GM19324 (cell line): ENCODE measurements around the gene CPSF4.
"Not testable (repeated sequence)": the region's sequence is repeated elsewhere in the genome, so short reads cannot be mapped to it uniquely, and the experiment has no call there.

Experiments
- ATAC-seq: cut with Tn5 transposase; IDR thresholded peaks from one replicate; pipeline ENCODE4 v1.9.1; 2021; ENCODE audit warnings: mild to moderate bottlenecking, moderate library complexity; ENCODE audit not compliant: unreplicated experiment, low FRiP score

CPSF4 gene

DNA sequence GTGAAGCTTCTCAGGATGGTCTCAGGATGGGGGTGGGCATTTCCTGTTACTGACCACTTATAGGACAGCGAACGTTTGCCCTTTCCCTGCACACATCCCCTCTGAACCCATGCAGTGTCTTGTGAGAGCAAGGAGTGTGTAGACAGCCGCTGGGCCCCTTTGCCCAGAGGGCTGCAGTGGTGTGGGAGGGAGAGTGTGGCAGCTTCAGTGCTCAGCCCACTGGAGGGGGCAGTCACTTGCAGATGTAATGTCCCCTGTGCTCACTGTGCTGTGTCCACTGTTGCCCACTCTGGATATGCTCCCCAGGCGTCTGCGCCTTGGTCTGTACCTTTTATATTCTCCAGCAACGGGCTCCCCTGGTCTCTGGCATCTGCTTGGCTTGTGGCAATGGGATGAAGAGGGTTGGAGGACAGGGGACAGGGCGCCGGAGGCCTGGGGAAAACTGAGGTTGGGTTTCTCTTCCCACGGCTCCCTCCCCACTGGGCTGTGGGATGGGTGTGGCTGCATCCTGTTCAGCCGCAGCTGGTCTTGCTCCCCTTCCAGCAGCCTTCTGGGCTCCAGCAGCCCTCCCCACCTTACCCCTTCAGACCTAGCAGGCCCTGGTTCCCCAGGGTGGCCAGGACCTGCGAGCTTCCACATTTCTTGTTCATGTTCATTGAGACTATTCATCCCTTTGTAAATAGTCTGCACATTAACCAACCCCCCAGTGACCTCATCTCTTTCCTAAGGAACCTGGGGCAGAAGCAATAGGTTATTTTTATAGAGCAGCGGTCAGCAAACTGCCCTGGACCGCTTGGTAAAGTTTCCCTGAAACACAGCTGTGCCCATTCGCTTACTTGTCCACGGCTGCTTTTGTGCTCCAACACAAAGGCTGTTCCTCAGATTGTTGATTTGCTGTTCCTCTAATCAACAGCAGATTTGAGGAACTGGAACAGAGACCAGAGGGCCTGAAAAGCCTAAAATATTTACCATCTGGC is 40.0 kb downstream of the CPSF4 start:
- no peak for ATAC-seq

DNA sequence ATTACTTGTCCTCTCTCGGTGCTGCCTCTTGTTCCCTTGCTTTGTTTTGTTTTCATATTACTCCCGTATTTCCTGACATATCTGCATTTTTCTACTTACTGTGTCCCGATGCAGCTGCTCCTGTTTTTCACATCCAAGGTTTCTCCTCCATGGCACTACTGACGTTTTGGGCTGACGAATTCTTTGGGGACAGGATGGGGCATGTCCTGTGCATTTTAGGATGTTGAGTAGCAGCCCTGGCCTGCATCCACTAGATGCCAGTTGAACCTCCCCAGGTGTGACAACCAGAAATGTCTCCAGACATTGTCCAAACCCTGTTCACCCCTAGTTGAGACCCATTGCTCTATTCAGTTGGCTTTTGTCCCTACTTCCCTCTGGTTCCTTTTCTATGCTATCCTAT is 46.4 kb downstream of the CPSF4 start:
- ATAC-seq = no peak

DNA sequence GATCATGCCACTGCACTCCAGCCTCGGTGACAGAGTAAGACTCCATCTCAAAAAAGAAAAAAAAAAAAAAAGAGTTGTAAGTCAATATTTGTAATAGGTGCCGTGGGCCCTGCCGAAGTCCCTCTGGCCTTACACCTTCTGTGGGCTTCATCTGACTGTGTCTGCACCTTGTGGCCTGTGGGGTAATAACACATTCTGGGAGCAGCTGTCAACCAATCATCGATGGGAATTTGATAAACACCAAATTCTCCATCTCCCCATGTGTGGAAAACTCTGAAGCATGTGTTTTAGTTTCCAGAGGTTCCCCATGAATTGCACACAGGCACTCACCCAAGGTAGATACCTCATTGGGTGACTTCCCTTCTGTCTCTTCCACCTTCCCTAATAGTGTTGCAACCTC is 50.5 kb downstream of the CPSF4 start:
- no peak for ATAC-seq

DNA sequence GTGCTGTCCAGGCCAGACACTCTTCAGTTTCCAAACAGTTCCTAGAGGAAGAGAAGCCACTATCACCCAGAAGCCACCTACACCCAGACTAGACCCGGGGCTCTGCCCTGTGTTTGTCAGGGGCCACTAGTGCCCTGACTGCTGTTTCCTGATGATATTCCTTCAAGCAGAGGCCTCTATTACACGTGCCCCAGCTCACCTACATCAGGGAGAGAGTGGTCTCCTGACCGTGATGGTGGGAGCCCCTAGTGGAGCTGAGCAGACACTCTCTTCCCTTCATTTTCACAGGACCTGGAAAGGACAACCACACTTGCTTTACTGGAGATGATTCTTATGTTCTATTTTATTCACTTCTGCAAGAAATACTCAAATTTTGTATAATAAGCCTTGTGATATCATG is 52.1 kb downstream of the CPSF4 start:
- ATAC-seq = no peak

DNA sequence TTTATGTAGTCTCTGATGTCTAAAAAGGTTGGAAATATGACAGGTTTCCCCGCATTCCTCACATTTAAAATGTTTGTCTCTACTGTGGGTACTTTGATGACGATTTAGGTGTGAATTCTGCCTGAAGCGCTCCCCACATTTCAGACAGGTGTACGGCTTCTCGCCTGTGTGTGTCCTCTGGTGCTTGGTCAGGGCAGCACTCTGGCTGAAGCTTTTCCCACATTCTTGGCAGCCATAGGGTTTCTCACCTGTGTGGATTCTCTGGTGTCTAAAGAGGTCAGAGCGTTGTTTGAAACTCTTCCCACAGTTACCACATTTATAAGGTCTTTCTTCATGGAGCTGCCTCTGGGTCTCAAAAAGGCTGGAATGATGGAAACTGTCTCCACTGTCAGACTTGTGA is 55.1 kb downstream of the CPSF4 start:
- no peak for ATAC-seq

DNA sequence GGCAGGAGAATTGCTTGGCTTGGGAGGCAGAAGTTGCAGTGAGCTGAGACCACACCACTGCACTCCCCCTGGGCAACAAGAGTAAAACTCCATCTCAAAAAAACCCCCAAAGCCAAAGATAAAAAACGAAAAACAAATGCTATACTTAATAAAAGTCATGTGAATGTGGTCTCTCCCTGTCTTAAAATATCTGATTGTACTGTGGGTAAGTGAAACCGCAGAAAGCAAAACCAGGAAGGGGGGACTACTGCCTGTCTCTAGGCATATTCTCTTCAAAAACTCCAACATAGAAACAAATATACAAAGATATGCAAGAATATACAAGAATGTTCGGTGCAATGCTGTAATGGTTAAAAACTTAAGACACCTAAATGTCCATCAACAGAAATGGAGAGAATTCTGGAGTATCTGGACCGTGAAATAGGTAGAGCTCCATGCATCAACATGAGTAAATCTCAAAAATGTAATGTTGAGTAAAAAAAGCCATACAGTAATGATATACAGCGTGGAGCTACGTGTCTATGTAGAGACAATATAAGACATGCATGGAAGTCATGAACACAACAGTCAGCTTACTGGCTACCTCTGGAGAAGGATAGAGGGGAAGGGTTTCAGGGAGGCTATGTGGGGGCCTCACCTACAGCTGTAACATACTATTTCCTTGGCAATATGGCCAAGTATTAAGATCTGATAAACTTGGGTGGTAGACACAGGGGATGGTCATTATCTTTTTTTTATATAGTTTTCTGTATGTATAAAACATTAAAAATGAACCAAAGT is 59.2 kb downstream of the CPSF4 start:
- ATAC-seq = no peak

DNA sequence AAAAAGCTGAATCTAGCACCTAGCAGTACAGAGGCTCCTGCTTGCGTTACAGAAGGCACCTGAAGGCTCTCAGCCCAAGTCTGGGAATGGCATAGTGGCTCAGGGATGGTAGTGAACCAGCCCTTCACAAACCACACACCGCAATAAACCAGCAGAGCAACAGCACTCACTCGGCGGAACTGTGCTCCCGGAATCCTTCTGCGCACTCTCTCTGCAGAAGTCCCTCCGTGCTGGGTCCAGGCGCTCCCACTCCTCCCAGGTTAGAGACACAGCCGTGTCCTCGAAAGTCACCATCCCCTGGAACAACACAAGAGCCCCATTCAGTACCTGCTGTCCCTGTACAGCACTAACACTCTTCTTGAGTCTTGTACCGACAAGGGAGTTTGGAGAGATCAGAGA is 59.8 kb downstream of the CPSF4 start:
- ATAC-seq = no peak

DNA sequence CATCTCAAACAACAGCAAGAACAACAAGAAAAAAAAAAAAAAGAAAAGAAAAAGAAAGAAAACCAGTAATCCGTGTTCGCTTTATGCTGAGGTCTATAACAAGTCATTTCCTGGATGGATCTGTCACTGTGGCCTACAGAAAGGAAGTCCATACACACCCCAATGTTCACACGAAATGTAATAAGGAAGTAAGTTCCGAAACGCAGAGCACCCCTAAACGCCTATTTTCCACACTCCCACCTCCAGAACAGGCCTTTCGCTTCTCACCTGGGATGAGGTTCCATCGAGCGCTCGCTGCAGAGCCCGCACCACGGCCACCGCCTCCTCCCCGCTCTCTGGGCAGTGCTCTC is 60.6 kb downstream of the CPSF4 start:
- no peak for ATAC-seq

DNA sequence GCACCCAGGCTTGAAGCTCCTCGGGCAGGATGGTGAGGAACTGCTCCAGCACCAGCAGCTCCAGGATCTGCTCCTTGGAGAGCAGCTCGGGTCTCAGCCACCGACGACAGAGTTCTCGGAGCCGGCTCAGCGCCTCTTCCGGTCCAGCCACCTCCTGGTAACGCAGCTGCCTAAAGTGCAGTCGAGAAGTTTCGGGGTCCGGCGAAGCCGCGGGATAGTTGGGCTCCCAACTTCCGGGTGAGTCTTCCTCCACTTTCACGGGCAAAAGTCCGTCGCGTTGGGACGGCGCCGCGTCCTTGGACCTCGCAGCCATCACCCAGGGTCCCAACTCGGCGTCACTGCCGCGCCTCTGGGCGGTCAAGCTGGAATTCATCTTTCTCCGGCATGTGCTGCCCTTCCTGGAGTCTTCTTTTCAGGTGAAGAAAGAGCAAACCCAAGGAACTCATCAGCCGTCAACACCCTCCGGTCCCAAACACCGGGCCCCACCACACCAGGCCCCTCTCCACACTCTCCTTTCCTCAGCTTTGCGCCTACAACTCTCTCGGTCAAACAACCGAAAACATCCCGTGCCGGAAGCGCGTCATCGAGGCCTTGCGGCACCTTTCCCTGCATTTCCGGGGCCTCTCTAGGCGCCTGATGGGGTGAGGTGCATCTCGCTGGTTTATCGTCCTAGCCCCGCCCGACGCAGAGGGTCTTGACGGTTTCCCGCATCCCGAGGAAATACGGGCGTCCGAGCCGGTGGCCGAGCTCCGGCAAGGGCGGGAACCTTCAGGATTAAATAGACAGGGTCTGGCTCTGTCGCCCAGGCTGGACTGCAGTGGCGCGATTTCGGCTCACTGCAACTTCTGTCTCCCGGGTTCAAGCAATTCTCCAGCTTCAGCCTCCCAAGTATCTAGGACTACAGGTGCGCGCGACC is 61.2 kb downstream of the CPSF4 start, which contains the start of gene ZNF394:
Gene ZNF394, minus strand, starts transcription at position 561 of the 916 bp plus-strand sequence. Its CDS starts 188 bp downstream, at position 373.
- ATAC-seq = peak; percentile 39

DNA sequence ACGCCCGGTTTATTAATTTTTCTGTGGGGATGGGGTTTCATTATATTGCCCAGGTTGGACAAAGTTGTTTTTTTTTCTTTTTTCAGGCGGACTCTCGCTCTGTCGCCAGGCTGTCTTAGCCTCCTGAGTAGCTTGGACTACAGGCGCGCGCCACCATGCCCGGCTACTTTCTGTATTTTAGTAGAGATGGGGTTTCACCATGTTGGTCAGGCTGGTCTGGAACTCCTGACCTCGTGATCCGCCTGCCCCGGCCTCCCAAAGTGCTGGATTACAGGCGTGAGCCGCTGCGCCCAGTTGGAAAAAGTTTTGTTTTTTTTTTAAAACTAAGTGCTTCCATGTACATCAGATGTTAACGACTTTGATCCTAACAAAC is 61.9 kb downstream of the CPSF4 start:
- no peak for ATAC-seq

DNA sequence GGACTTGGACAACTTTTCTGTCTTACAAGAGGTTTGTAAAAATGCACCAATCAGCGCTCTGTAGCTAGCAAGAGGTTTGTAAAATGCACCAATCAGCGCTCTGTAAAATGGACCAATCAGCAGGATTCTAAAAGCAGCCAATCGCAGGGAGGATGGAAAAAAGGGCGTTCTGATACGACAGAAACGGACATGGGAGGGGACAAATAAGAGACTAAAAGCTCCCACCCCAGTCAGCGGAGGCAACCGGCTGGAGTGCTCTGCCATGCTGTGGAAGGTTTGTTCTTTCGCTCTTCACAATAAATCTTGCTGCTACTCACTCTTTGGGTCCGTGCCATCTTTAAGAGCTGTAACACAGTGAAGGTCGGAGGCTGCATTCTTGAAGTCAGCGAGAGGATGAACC is 62.5 kb downstream of the CPSF4 start:
- ATAC-seq = not testable (repeated sequence)

DNA sequence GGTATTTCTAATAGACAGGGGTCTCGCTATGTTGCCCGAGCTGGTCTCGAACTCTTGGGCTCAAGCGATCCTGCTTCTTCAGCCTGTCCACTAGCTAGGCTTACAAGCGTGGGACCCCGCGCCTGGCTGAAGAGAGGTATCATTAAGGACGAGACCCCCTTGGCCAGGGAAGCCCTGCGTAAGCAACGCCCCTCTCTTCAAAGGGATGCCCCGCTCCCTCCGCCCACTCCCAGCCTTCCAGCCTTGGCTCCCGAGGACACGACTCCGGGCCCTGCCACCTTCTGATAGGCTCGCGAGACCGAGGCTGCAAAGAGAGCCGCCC is 65.5 kb downstream of the CPSF4 start:
- ATAC-seq = no peak

DNA sequence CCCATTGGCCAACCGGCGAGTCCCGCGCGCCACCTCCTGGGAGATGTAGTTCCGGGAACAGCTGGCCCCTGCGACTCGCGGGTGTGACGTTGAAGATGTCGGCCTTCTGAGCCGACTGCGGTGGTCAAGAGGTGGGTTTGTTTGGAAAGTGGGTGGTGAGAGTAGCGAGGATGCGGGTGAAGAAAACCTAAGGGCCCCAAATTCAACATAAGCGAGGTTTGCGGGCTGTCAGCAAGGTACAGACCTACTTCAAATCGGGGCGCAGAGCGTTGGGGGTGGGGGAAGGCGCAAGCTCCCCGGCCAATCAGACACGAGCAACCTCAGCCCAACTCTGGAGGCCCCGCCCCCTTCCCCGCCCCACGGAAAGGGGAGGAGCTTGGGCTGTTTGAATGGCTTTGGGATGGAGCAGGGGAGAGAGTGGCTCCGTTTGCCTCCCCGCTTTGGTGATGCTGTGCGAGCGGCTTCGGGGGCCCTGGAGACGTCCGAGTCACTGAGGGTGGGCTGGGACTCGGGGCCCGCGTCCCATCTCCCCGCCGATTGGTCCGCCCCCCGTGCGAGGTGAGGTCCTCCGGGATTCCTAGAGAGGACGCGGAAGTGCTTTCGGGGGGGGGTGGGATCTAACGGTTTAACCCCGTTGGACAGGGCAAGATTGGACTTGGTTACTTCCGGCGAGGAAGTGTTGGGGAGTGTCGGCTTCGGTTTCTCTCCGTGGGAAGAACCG is 66.0 kb downstream of the CPSF4 start, which contains the start of gene ZKSCAN5:
Gene ZKSCAN5, plus strand, starts transcription at position 60 of the 721 bp plus-strand sequence. CDS start 1,383 bp downstream, outside the sequence.
- ATAC-seq = peak; percentile 87

DNA sequence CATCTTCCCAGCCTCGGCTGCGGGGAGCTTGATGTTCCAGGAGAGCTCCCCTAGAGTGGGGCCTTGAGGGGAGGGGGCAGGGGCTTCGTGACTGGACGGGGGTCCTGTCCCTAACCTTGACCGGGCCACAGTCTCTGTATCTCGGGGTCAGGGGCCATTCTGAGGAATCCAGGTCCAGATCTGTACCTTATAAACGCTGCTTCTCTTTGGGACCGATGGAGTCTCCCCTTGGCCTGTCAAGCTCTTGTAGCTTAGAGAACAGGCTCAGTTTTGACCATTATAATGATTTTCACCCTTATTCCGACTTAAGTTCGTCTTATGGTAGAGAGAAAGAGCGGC is 66.5 kb downstream of the CPSF4 start:
- ATAC-seq = no peak
